Measurements from ENCODE around the gene PEX12.
"Not testable (repeated sequence)": the region's sequence is repeated elsewhere in the genome, so short reads cannot be mapped to it uniquely, and the experiment has no call there.

The PEX12 gene

GRCh38 chr17:35575759-35576158 lies 2.6 kb downstream of the PEX12 start:
- DNase-seq, result no peak

DNA sequence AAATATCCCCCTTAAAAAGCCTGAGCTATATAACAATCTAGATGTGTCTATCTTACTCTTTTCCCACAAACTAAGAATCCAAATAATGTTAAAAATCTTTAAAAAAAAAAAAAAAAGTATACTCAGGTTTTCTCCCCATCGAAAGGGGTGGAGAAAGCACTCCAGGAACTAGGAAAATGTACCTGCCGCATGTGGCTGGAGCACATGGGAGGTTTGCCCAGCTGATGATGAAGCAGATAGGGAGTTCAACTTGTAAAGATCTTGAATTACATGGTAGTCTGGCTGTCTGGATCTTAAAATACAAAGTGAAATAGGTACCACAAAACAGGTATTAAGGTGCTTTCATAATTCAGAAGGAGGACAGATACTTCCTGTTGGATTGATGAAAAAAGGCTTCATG lies 9.0 kb downstream of the PEX12 start:
- DNase-seq, result no peak

- no peak for DNase-seq
Measured at GRCh38 chr17:35568561-35568960, 9.8 kb downstream of the PEX12 start.

DNA sequence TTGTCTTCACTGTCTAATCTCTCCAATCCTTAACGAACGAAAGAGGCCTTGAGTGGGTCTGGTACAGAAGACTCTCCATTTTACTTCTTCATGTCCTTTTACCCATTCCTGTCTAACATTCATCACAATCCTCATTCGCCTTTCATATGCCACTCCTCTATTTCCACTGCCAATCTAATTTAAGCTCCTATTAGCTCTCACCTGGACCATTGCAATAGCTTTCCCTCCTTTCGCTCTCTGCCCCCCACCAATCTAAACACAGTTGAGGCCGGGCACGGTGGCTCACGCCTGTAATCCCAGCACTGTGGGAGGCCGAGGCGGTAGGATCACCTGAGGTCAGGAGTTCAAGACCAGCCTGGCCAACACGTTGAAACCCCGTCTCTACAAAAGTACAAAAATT lies 11.4 kb downstream of the PEX12 start:
- DNase-seq, result no peak

DNA sequence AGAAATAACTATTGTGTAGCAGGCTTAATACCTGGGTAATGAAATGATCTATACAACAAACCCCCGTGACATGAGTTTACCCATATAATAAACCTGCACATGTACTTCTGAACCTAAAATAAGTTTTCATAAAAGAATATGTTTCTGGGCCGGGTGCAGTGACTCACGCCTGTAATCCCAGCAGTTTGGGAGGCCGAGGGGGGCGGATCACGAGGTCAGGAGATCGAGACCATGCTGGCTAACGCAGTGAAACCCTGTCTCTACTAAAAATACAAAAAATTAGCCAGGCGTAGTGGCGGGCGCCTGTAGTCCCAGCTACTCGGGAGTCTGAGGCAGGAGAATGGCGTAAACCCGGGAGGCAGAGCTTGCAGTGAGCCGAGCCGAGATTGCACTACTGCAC lies 15.2 kb downstream of the PEX12 start:
- DNase-seq, result not testable (repeated sequence)

GRCh38 chr17:35560703-35561102 lies 17.7 kb downstream of the PEX12 start, which contains the start of gene SLFN14:
TSS of gene SLFN14 (minus strand) at chr17:35560819. CDS start at chr17:35558062, 2,757 bp downstream.
- no peak for DNase-seq

- no peak for DNase-seq
Measured at GRCh38 chr17:35559495-35560210, 18.7 kb downstream of the PEX12 start.

DNA sequence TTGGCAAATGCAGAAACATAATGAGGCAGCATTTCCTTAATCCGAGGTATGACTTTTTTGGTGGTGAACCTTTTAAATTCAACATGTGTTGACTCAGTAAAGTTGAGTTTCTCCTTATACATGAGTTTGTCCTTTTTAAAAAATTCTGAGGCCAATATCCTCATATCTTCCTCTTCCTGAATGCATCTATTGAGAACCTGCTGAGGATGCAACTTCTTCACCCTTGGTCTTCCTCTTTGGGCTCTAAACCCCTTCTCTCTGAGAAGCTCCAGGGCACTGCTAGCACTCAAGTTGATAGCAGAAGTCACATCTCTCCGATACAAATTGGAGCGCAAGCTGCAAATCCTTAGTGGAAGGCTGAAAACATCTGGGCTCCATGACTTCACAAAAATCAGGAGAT lies 21.0 kb downstream of the PEX12 start:
- no peak for DNase-seq

- DNase-seq, result no peak
Measured at GRCh38 chr17:35555691-35556090, 22.7 kb downstream of the PEX12 start.

DNA sequence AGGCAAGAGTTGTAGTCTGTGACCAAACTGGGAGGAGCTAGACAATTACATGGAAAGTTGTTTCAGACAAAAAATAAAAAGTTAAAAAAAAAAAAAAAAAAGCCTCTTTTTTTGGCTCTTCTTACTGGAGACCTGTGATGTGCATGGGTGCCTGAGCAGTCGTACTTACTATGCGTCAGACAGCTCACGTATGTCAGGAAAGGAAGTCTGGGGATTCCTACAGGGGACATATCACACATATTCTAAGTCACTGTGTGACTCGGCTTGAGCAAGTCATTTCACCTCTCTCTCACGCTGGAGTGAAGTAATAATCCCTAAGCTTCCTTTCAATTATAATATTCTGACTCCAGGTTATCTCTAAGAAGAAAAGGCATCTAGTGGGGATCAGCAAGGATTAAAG lies 23.7 kb downstream of the PEX12 start:
- no peak for DNase-seq

- no peak for DNase-seq
Measured at GRCh38 chr17:35553310-35553709, 25.1 kb downstream of the PEX12 start.

DNA sequence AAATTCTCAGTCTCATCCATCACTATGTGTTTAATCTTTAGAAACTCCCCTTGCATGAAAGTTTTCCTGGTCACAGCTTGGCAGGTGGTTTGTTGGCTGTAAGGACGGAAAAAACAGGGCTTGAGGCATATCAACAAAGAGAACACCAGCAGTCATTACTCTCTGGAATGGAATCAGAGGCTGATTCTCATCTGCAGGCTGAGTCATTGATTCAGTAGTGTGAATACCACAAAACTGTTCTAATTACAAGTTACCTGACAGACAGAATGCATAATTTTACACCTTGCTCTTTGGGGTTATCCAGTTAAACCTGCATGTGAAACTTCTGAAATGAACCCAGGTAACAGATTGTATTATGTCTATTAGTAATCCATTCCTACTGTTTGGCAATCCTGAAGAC lies 29.4 kb downstream of the PEX12 start:
- DNase-seq, result no peak

GRCh38 chr17:35548208-35548810 lies 30.1 kb downstream of the PEX12 start:
- DNase-seq, result no peak

DNA sequence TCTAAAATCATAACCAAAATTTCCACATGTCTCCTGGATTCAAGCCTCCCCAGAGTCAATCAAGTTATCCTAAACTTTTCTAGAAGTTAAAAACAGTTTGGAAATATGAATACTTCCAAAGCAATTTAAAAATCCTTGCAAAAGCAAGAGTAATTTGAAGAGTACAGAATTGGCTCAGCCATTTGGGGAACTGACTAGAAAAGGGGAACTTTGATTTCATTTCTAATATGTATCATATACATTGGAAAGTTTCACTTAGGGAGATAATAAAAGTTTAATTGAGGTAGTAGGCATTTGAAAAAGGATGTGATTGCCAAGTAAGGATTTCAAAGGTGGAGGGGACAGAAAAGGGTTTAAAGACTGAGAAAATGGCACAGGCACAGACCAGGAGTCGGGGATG lies 31.9 kb downstream of the PEX12 start:
- no peak for DNase-seq

- no peak for DNase-seq
Measured at GRCh38 chr17:35545150-35545549, 33.2 kb downstream of the PEX12 start.

- no peak for DNase-seq
Measured at GRCh38 chr17:35543856-35544255, 34.5 kb downstream of the PEX12 start.

DNA sequence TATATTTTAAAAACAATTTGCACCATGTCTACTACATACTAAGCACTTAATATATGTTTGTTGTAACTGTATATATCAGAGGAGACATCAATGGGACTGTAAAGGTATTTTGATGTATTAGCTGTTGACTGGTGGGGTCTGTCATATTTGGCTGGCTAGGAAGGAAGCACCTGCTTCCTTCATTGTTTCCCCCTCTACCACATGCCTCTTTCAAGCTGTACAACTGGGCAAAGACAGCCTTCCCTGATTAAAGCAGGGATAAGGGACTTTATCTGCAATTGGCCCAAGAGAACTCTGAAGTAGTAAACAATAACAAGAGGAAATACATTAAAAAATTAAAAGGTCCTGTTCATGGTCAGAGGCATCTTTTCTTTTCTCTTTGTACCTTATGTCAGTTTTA lies 35.4 kb downstream of the PEX12 start:
- no peak for DNase-seq

DNA sequence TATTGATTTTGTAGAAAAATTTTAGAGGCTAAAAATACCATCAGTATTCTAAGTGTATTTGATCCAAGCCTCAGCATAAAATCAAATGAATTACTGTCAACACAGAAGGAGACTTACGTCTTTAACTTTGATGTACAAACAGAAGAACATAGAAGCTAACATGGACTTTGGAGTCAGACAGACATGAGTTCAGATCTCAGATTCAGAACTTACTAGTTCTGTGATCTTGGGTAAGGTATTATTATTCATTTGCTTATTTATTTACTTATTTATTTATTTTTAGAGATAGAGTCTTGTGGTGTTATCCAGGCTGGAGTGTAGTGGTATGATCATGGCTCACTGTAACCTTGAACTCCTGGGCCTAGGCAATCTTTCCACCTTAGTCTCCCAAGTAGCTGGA lies 36.9 kb downstream of the PEX12 start:
- DNase-seq, result no peak

DNA sequence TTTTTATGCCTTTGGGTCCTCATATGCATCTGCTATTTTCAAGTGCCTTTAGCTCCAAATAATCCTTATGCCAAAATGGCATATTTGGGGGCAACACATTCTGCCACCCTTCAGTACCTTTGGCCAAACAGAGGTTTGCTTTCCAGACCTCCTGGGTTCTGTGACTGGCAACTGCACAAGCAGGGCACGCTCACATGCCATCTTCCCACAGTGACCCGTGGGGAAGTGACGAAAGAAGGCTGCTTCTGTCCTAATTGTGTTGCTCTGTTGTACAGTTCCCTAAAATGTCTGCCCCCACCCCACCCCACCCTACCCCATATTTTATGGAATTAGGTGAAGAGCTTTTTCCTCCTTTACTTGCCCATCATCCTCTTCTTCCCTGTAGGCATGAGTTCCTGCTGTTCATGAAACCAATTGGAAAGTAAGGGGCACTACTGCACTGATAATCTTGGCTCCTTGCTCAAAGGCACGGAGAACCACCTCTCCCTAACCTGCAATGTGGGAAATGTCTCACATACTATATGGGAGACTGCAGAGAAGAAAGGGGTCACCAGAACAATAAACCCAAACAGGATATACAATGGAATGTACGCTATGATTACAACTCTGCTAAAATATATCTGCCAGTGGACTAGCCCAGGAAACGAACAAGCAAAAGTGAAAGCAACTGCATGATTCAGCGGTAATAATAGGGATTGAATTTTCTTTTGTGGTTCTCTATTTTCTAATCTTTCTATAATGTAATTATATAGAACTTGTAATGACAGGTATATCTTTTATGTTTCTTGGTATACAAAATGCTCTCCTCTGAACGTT lies 37.6 kb downstream of the PEX12 start:
- no peak for DNase-seq

DNA sequence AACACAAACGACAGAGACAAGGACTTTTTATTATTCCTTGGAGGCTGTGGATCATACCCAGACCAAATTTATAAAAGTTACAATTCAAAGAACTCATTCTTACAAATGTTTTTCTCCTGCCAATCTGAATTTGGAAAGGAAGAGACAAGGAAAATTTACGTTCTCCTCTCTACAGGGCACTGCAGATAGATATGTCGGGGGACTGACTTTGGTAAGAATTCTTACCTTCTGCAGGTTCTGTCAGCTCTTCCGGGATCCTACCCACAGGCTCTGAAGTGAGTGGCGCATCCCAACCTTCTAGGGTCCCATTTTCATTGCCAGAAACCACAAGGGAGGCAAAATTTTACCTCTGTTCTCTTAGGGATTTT lies 38.7 kb downstream of the PEX12 start:
- no peak for DNase-seq

DNA sequence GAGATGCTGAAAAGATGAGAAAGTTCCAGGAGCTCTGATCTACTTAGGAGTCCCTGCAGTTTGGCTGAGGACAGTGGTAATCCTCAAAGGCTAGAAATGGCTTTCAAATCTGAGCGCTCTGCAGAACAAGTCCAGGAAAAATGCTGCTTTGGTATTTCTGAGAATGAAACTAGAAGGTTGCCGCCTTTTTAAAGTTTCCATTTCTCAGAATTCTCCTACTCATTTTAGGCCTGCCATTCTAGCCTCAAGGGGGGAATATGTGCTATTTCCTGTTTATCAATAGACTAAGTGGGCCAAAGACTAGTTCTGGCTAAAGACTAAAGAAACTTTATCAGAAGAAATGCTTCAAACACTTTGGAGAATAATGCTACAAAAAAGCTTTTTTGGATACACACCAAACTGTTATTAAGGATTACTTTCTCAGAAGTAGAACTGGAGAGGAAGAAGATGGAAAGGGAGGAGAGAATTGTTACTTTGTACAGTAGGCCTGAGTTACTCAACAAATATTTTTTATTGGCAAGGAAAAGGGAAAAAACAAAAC lies 40.7 kb downstream of the PEX12 start, which contains the start of gene SLFN12L:
Gene SLFN12L, minus strand, starts transcription at position 78 of the 541 bp plus-strand sequence. CDS start 15,314 bp downstream, outside the sequence.
- DNase-seq, result no peak

- no peak for DNase-seq
Measured at GRCh38 chr17:35536664-35537171, 41.7 kb downstream of the PEX12 start.

DNA sequence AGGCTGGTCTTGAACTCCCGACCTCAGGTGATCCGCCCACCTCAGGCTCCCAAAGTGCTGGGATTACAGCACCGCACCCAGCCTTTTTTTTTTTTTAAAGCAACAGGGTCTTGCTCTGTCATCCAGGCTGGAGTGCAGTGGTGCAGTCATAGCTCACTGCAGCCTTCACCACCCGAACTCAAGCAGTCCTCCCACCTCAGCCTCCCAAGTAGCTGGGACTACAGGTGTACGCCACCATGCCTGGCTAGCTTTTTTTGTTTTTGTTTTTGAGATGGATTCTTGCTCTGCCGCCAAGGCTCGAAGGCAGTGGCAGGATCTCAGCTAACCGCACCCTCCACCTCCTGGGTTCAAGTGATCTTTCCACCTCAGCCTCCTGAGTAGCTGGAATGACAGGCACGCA lies 43.0 kb downstream of the PEX12 start:
- DNase-seq, result not testable (repeated sequence)

All from NCI-H187 (cell line).